ENCODE data around the gene SF3B2. TPM values are rescaled to one million over a fixed set of nuclear protein-coding genes. Genes with fewer than 3 reads are reported as not detected.

SF3B2 gene
- total RNA-seq, 1 donor from 2014 or later: 162 TPM

- no peak for DNase-seq (ENCODE audit: extremely low read depth, low read depth, low spot score)
Observed at GRCh38 chr11:66048547-66049323, 3.4 kb upstream of the SF3B2 start, which contains the start of gene GAL3ST3. Gene GAL3ST3, minus strand, starts transcription at chr11:66049161. Its CDS starts 3,746 bp downstream, at chr11:66045415.

DNA sequence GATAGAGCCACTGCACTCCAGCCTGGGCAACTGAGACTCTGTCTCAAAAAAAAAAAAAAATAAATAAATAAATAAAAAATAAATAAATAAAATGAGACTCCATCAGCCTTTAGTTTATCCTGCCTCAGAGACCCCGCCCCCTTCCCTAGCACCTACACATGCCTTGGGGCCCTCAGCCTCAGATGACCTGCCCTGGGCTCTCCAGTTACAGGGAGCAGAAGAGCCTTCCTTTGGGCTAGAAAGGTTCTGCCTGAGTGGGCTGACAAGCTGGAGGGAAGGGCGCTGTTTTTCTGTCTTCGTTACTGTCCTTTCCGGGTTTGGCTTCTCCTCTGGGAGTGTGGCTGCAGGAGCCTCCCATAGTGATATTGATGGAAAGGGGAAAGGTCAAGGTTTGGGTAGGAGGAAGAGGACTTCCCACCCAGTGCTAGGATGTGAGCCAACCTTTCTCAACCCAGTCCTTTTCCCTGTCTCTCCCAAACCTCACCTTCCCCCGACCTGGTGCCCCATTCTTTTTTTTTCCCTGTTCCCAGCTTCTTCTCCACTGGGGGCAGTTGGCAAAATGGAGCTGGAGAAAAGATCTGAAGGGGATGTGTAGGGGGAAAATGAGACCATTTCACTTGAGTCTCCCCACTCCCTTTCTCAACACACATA is 1.5 kb upstream of the SF3B2 start:
- DNase-seq (ENCODE audit: extremely low read depth, low read depth, low spot score): no peak

DNA sequence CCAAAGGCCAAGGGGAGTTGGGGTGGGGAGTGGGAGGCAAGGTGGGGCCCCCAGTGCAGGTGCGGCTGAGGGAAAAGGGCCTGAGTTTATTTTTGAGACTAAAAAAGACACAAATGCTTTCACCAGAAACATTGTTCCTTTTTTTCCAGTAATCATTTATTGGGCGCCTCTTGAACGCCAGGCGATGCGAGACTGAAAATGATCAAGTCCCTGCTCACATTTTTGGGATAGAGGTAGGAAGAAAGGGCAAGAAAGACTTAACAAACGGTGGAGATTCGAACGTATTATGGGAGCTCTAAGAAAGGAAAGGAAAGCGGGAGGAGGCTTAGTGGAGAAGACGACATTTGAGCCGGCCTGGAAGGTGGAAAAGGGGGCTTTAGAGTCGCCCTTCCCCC is 796 bp upstream of the SF3B2 start:
- DNase-seq (ENCODE audit: extremely low read depth, low read depth, low spot score): no peak

DNA sequence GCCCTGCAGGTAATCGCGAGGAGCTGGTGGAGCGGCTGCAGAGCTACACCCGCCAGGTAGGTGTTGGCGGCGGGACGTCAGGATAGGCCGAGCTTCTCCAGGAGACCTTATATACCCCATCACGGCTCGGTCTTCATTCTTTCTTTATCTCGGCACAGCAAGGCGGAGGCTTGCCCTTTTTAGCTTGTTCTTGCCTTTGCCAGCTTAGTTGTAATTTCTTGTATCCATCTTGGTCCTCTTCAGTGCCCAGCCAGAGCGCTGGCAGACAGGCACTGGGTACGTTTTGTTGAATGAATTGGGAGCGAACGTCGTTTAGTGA is 459 bp downstream of the SF3B2 start:
- DNase-seq (ENCODE audit: extremely low read depth, low read depth, low spot score): no peak

DNA sequence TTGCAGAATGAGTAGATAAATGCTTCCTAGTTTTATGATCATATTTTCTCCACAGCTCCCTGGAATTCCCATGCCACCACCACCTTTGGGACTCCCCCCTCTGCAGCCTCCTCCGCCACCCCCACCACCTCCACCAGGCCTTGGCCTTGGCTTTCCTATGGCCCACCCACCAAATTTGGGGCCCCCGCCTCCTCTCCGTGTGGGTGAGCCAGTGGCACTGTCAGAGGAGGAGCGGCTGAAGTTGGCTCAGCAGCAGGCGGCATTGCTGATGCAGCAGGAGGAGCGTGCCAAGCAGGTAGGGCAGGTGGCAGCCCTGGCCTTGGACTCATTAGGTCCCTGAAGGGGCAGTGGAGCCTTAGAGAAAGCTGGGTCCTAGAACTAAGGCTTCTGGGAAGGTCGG is 2.9 kb downstream of the SF3B2 start:
- no peak for DNase-seq (ENCODE audit: extremely low read depth, low read depth, low spot score)

DNA sequence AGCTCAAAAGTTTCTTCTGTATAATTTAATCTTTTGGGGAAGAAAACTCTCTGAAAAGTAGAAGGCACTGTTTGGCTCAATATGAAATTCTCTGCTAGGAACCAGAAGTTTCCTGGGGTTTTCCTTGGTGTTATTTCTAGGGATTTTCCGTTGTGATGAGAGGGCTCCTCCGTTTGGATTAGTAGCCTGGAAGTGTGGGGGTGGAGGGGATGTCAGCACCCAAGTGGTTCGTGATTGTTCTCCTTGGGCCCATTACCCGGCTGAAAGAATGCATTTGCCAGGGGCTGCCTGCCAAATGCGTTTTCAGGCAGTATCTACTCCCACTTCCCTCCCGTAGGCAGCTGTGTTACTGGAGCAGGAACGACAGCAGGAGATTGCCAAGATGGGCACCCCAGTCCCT is 4.3 kb downstream of the SF3B2 start:
- DNase-seq (ENCODE audit: extremely low read depth, low read depth, low spot score): no peak

DNA sequence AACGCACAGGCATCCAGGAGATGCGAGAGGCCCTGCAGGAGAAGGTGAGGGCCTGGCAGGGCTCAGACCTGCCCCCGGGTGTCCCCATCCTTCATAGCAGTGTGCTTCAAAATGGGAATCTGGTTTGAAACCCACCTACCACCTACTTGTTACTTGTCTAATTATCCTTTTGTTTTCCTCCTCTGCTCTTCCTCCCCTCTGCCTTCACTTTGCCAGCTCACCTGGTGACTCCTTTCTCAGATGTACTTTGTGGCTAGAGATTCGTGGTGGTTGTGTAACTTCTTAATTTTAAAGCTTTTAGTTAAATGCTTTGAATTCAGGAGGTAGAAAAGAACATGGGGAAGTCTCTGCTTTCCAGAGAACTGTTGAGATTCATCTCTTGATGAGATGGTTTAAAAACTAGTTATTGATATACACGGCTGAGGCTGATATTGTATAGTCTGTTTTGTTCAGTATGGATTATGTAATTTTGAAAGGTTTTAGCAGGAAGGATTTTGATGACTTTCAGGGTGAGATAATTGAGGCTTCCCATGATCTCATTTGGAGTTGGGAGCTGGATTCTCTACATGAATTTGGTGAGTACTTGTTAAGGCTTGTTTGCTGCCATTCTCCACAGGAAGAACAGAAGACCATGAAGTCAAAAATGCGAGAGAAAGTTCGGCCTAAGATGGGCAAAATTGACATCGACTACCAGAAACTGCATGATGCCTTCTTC is 8.0 kb downstream of the SF3B2 start:
- DNase-seq (ENCODE audit: extremely low read depth, low read depth, low spot score): no peak

DNA sequence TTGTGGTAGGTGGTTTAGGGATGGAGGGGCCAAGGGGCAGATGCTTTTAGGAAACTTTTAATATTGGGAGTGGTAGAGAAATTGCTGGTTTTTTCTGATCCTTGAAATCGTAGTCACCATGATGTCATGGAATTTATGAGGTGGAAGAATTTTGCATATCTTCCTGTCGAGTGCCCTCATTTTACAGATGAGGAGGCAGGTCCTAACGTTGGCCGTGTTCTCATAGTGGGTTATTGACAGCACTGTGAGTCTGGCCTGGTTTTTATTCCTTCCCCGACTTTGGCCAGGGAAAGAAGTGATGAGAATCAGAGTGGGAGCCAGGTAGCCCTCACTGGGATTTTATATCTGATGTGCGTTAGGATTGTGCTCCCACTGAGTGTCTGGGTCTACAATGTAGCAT is 9.1 kb downstream of the SF3B2 start:
- DNase-seq (ENCODE audit: extremely low read depth, low read depth, low spot score): no peak

- DNase-seq (ENCODE audit: extremely low read depth, low read depth, low spot score): no peak
Observed at GRCh38 chr11:66062408-66062807, 10.2 kb downstream of the SF3B2 start.

DNA sequence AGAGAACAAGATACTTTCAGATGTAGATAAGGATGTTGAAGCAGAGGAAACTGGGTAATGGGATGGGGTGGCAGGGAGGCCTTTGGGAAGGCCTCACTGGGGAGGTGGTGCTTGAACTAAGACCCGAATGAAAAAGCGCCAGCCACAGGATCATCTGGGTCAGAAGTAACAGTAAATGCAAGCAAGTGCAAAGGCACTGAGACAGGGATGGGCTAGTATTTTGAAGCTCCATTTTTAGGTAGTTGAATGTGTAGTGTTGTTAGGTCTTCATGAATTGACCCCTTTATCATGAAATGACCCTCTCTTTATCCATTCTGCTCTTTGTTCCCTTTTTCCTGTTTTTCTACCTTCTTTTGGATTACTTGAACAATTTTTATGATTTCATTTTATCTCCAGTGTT is 11.7 kb downstream of the SF3B2 start:
- DNase-seq (ENCODE audit: extremely low read depth, low read depth, low spot score): no peak

GRCh38 chr11:66064571-66064970 is 12.4 kb downstream of the SF3B2 start:
- DNase-seq (ENCODE audit: extremely low read depth, low read depth, low spot score): no peak

DNA sequence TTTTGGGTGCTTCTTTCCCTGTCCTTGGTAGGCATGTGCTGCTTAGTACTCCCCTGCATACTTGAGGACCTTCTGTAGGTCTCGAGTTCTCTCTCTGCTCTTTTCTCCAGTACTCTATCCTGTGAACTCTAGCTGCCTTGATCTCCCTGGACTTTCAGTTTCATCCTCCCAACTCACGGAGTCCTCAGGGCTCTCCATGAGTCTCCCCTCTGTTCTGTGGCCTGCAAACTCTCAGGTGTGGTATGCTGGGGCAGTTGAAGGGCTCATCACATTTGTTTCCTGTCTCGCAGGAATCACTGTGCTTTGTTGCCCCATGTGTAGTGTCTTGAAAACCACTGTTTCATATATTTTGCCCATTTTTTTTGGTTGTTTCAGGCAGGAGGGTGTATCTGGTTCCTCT is 14.6 kb downstream of the SF3B2 start:
- no peak for DNase-seq (ENCODE audit: extremely low read depth, low read depth, low spot score)

DNA sequence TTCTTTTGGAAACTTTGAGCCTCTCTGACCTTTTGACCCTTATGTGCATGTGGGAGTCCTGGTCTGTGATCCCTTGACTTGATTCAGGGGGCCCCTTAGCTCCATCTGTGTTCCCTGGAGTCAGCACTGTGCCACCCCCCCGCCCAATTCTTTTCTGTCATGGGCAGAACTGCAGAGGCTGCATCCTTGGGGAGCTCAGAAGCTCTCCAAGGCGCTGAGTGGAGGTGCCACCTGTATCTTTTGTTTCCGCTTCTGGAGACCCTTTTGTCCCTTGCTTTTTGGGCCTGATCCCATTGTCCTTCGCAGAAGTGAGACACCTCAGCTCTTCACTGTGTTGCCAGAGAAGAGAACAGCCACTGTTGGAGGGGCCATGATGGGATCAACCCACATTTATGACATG is 15.5 kb downstream of the SF3B2 start:
- no peak for DNase-seq (ENCODE audit: extremely low read depth, low read depth, low spot score)

DNA sequence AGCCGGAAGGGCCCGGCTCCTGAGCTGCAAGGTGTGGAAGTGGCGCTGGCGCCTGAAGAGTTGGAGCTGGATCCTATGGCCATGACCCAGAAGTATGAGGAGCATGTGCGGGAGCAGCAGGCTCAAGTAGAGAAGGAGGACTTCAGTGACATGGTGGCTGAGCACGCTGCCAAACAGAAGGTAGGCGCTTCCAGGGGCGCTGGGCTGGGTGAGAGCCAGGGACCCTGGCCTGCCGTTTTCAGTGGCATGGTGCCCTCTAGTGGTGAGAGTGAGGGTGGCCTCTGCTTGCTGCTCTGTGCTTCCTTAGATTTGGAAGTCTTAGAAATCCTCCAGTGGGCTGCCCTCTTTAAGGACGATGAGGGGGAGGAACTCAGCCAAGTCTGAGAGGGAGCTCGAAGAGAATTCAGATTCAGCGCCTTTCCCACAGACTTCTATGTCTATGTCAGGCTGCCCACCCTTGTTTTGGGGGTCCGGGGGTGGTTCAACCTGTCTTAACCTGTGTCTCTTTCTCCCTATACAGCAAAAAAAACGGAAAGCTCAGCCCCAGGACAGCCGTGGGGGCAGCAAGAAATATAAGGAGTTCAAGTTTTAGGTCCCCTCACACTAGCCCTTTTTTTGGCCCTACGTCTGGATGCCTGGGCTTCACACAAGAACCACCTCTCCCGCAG is 16.1 kb downstream of the SF3B2 start:
- no peak for DNase-seq (ENCODE audit: extremely low read depth, low read depth, low spot score)

DNA sequence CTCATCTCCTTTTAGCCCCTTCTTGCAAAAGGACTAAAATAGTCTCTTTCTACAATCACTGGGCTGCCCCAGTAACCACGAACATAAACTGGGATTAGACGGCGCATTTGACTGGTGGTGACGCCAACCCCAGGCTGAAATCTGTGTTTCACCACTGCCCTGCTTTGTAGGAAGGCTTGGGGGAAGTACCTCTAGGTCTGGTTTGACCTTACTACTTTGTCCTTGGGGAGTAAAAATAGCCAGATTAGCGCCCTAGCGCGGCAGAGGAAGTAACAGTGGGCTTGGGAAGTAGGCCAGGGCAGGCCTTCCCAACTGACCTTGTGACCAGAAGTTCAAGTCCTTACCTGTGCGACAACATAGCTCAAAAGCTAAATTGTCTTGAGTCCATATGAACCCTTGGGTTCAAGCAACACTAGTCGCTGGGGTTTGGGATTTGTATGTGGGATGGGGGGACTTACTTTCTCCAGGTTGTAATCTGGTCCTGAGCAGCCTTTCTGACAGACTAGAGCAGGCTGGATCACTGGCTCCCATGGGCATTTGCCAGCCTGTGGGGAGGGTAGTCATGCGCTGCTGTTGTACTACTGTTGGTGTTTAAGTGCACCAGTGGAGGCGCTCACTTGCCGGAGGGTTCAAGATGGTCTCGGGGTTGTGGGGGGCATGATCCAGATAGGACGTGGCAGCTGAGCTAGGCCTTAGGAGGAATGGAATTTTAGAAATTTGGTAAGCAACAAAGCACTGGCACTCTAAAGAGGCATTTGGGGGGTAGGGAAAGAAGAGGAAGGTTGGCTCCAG is 17.0 kb downstream of the SF3B2 start:
- DNase-seq (ENCODE audit: extremely low read depth, low read depth, low spot score): no peak

DNA sequence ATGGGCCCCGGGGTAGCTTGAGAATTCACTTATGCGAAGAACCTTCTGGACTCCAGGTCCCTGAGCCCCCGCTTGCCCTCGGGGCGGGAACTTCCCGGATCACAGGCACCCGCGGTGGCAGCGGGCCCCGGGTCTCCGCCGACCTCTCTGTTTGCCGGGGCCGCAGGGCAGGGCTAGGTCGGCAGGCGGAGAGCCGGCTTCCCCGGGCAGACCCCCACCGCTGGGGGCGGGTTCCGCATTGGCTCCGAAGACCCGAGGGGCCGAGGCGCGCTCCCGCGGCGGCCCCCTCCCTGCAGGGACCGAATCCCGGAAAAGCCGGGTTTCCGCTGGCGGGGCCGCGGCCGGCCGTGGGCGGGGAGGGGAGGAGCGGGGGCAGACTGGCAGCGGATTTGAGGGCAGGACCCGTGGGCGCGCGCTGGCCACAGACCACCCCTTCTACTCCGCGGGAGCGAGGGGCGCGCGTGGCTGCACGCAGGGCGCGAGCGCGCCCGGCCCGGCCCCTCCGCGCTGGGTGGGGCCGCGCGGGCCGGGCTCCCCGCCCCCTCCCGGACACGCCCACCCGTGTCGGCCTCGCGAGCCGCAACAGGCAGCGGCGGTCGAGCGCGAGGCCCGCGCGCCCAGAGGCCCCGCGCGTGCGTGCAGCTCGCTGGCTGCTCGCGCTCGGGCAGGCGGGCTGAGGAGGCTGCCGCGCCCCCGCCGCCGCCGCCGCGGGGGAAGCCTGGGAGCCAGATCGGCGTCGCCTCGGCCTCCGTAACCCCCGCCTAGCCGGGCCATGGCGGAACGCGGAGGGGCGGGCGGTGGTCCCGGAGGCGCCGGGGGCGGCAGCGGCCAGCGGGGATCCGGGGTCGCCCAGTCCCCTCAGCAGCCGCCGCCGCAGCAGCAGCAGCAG is 17.8 kb downstream of the SF3B2 start, which contains the start of gene PACS1:
TSS of gene PACS1 (plus strand) at position 558 of the 889 bp plus-strand sequence. CDS start at position 773, 215 bp downstream.
- DNase-seq (ENCODE audit: extremely low read depth, low read depth, low spot score): no peak

DNA sequence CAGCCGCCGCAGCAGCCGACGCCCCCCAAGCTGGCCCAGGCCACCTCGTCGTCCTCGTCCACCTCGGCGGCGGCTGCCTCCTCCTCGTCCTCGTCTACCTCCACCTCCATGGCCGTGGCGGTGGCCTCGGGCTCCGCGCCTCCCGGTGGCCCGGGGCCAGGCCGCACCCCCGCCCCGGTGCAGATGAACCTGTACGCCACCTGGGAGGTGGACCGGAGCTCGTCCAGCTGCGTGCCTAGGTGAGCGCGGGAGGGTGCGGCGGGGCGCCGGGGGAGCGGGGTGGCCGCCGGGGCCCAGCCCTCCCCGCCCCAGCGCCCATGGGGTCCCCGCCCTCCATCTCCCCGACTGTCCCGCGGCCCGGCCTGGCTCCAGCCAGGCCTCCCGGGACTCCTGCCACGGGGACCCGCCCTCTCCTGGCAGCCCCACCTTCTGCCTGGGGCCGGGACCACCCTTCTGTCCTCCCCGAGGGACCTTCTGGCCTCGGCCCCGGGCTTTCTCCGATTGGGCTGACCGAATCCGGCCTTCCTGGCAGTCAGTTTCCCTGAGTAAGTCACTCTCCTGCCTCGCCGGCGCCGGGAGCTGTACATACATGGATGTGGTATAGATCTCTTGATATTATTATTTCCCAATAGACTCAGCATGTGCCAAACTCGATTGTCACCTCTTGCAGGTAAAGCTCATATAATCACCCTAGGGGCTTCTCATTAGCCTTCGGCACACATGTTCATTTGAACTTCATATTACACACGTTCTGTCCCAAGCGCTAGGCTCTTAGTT is 18.6 kb downstream of the SF3B2 start:
- no peak for DNase-seq (ENCODE audit: extremely low read depth, low read depth, low spot score)

- DNase-seq (ENCODE audit: extremely low read depth, low read depth, low spot score): no peak
Observed at GRCh38 chr11:66071381-66071801, 19.2 kb downstream of the SF3B2 start.

- DNase-seq (ENCODE audit: extremely low read depth, low read depth, low spot score): no peak
Observed at GRCh38 chr11:66072081-66072480, 19.9 kb downstream of the SF3B2 start.

All from glomerular endothelial cell (primary cell).